ENCODE results near the gene NRXN3. TPM values are rescaled to one million over a fixed set of nuclear protein-coding genes. Genes with fewer than 3 reads are reported as not detected.

NRXN3 gene
- polyA plus RNA-seq, 1 donor from 2014 or later = 110 TPM

- Histone ChIP-seq H3K27me3 (ENCODE audit: insufficient read depth, low read depth, low read length) (no peaks in the 10 kb centered on the region), H3K4me3 (ENCODE audit: low read length) (peak overlapping the region; percentile 20), H3K79me2 (replicated peaks; ENCODE audit: insufficient read depth, low read length) (peaks cover 9% of the 10 kb centered on the region), H3K27ac (ENCODE audit: low read length) (no peak overlapping the region), H3F3A (ENCODE audit: insufficient read depth, low read length, poor library complexity, severe bottlenecking) (no peaks in the 10 kb centered on the region), H3K4me2 (ENCODE audit: low read length) (no peak overlapping the region), H3K9me2 (ENCODE audit: insufficient read depth, low read length) (no peaks in the 10 kb centered on the region), H3K9ac (ENCODE audit: low read length) (no peak overlapping the region), H3K36me3 (ENCODE audit: insufficient read depth, low read length) (peaks cover 3% of the 10 kb centered on the region), H4K20me1 (ENCODE audit: insufficient read depth) (no peaks in the 10 kb centered on the region), H2AFZ (ENCODE audit: low read depth, low read length) (no peak overlapping the region), H3K9me3 (ENCODE audit: low read length) (no peaks in the 10 kb centered on the region)
- TF ChIP-seq MXI1 (conservative IDR thresholded peaks at IDR 0.05; ENCODE audit: poor library complexity, severe bottlenecking) (no peak), EZH2 (IDR thresholded peaks at IDR 0.05; ENCODE audit: borderline replicate concordance, insufficient read depth, low read length, poor library complexity, severe bottlenecking) (no peak), REST (IDR thresholded peaks at IDR 0.05; ENCODE audit: borderline replicate concordance) (no peak), POLR2AphosphoS5 (IDR thresholded peaks at IDR 0.05) (no peak), RAD21 (conservative IDR thresholded peaks at IDR 0.05) (no peak), SMC3 (conservative IDR thresholded peaks at IDR 0.05; ENCODE audit: poor library complexity) (no peak), EP300 (conservative IDR thresholded peaks at IDR 0.05; ENCODE audit: poor library complexity, severe bottlenecking) (no peak), TAF1 (IDR thresholded peaks at IDR 0.05; ENCODE audit: low read depth) (no peak)
- TF ChIP-seq, protein P1, sequence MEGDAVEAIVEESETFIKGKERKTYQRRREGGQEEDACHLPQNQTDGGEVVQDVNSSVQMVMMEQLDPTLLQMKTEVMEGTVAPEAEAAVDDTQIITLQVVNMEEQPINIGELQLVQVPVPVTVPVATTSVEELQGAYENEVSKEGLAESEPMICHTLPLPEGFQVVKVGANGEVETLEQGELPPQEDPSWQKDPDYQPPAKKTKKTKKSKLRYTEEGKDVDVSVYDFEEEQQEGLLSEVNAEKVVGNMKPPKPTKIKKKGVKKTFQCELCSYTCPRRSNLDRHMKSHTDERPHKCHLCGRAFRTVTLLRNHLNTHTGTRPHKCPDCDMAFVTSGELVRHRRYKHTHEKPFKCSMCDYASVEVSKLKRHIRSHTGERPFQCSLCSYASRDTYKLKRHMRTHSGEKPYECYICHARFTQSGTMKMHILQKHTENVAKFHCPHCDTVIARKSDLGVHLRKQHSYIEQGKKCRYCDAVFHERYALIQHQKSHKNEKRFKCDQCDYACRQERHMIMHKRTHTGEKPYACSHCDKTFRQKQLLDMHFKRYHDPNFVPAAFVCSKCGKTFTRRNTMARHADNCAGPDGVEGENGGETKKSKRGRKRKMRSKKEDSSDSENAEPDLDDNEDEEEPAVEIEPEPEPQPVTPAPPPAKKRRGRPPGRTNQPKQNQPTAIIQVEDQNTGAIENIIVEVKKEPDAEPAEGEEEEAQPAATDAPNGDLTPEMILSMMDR (IDR thresholded peaks at IDR 0.05; ENCODE audit: poor library complexity, severe bottlenecking) = no peak
Observed at GRCh38 chr14:79473651-79474050, 1303.5 kb downstream of the NRXN3 start.

- H3K79me2 ChIP-seq (replicated peaks; ENCODE audit: insufficient read depth, low read length) = peaks cover 17% of the 10 kb centered on the region
- H3K4me3 ChIP-seq (ENCODE audit: low read length) = peak overlapping the region; percentile 19
- no peaks in the 10 kb centered on the region for H3K27me3 ChIP-seq (ENCODE audit: insufficient read depth, low read depth, low read length)
- no peaks in the 10 kb centered on the region for H4K20me1 ChIP-seq (ENCODE audit: insufficient read depth)
- H3K4me2 ChIP-seq (ENCODE audit: low read length) = no peak overlapping the region
- no peak overlapping the region for H2AFZ ChIP-seq (ENCODE audit: low read depth, low read length)
- H3K9me3 ChIP-seq (ENCODE audit: low read length) = no peaks in the 10 kb centered on the region
- no peak for TF ChIP-seq REST (IDR thresholded peaks at IDR 0.05; ENCODE audit: borderline replicate concordance)
- no peak for TF ChIP-seq MXI1 (conservative IDR thresholded peaks at IDR 0.05; ENCODE audit: poor library complexity, severe bottlenecking)
- TF ChIP-seq SMC3 (conservative IDR thresholded peaks at IDR 0.05; ENCODE audit: poor library complexity) = no peak
- peak; percentile 86 for TF ChIP-seq EP300 (conservative IDR thresholded peaks at IDR 0.05; ENCODE audit: poor library complexity, severe bottlenecking)
- TF ChIP-seq EZH2 (IDR thresholded peaks at IDR 0.05; ENCODE audit: borderline replicate concordance, insufficient read depth, low read length, poor library complexity, severe bottlenecking) = no peak
- TF ChIP-seq, protein P1 (IDR thresholded peaks at IDR 0.05; ENCODE audit: poor library complexity, severe bottlenecking) = no peak
- peak; percentile 51 for TF ChIP-seq RAD21 (conservative IDR thresholded peaks at IDR 0.05)
- TF ChIP-seq TAF1 (IDR thresholded peaks at IDR 0.05; ENCODE audit: low read depth) = no peak
- TF ChIP-seq POLR2AphosphoS5 (IDR thresholded peaks at IDR 0.05) = peak; percentile 36
- H3K9me2 ChIP-seq (ENCODE audit: insufficient read depth, low read length) = no peaks in the 10 kb centered on the region
- peak overlapping the region; percentile 18 for H3K9ac ChIP-seq (ENCODE audit: low read length)
- peaks cover 6% of the 10 kb centered on the region for H3K36me3 ChIP-seq (ENCODE audit: insufficient read depth, low read length)
- H3F3A ChIP-seq (ENCODE audit: insufficient read depth, low read length, poor library complexity, severe bottlenecking) = no peaks in the 10 kb centered on the region
- H3K27ac ChIP-seq (ENCODE audit: low read length) = peak overlapping the region; percentile 67
Observed at GRCh38 chr14:79475887-79476532, 1305.8 kb downstream of the NRXN3 start.
